Smooth muscle cell (in vitro differentiated cells): ENCODE results near the gene BCKDHB. TPM values are rescaled to one million over a fixed set of nuclear protein-coding genes. Genes with fewer than 3 reads are reported as not detected.
A peak's percentile ranks its signal among the peaks of the same experiment; 100 is the strongest.
"Not testable (repeated sequence)": the region's sequence is repeated elsewhere in the genome, so short reads cannot be mapped to it uniquely, and the experiment has no call there.

ENCODE experiments used
- DNase-seq: peaks from one replicate; lab custom pipeline; 2025; ENCODE audit not compliant: unreplicated experiment; lab: John Stamatoyannopoulos, UW
- H2AFZ ChIP-seq: fragments of 200-600 bp; sonication (generic); 2 replicates; pipeline ENCODE4 v1.6.0; 2016; ENCODE audit warnings: antibody characterized with exemption, low read depth, mild to moderate bottlenecking
- H3F3A ChIP-seq: fragments of 200-600 bp; sonication (generic); 2 replicates; pipeline ENCODE4 v1.6.0; 2017; ENCODE audit warnings: antibody characterized with exemption, low read depth
- H3K27ac ChIP-seq: fragments of 200-600 bp; sonication (generic); 2 replicates; pipeline ENCODE4 v1.5.1; 2016; ENCODE audit warnings: low read depth, mild to moderate bottlenecking
- H3K27me3 ChIP-seq: fragments of 200-600 bp; sonication (generic); 2 replicates; pipeline ENCODE4 v1.6.1; 2016; ENCODE audit warnings: low read depth, mild to moderate bottlenecking
- H3K36me3 ChIP-seq: fragments of 200-600 bp; sonication (generic); 2 replicates; pipeline ENCODE4 v1.5.1; 2016; ENCODE audit warnings: low read depth
- H3K4me1 ChIP-seq: fragments of 200-600 bp; sonication (generic); 2 replicates; pipeline ENCODE4 v1.5.1; 2016; ENCODE audit warnings: low read depth
- H3K4me2 ChIP-seq: fragments of 200-600 bp; sonication (generic); 2 replicates; pipeline ENCODE4 v1.6.0; 2016; ENCODE audit warnings: mild to moderate bottlenecking
- H3K4me3 ChIP-seq: fragments of 200-600 bp; sonication (generic); 2 replicates; pipeline ENCODE4 v1.5.1; 2016; ENCODE audit warnings: mild to moderate bottlenecking
- H3K79me2 ChIP-seq: fragments of 200-600 bp; sonication (generic); 2 replicates; pipeline ENCODE4 v1.6.0; 2016; ENCODE audit warnings: low read depth, mild to moderate bottlenecking
- H3K9ac ChIP-seq: fragments of 200-600 bp; sonication (generic); 2 replicates; pipeline ENCODE4 v1.6.0; 2016; ENCODE audit warnings: low read depth
- H3K9me3 ChIP-seq: fragments of 200-600 bp; sonication (generic); replicated peaks from 2 replicates; pipeline ENCODE4 v1.5.1; 2016; ENCODE audit warnings: low read depth
- H4K20me1 ChIP-seq: fragments of 200-600 bp; sonication (generic); 2 replicates; pipeline ENCODE4 v1.6.0; 2016; ENCODE audit warnings: low read depth
- WGBS: methylation state at CpG from one replicate; pipeline ENCODE4 v1.1.7; 2016; ENCODE audit warnings: low lambda C conversion rate; 5-methylcytosine and 5-hydroxymethylcytosine counted together
- polyA plus RNA-seq: library from polyadenylated mRNA; unstranded; fragments of >200 nt; fragmentation: Nextera tagmentation; extraction: Ambion mirVana; gene quantifications from 2 replicates; pipeline ENCODE4 v1.2.1, GENCODE V29; 2016
- total RNA-seq: library from RNA; depleted of rRNA; stranded (reverse); fragments of >200 nt; gene quantifications from 2 replicates; pipeline ENCODE4 v1.2.3, GENCODE V29; 2014
- TF ChIP-seq, protein P1 (sequence below): fragments of 200-600 bp; sonication (generic); IDR thresholded peaks from 2 replicates; pipeline ENCODE4 v1.5.1; 2017; ENCODE audit warnings: borderline replicate concordance, mild to moderate bottlenecking, antibody characterized with exemption; ENCODE audit not compliant: insufficient read depth, poor library complexity, severe bottlenecking

The BCKDHB gene
- total and polyA plus RNA-seq, 2 experiments from 2014 or later, result 10.2 to 19.7 TPM

DNA sequence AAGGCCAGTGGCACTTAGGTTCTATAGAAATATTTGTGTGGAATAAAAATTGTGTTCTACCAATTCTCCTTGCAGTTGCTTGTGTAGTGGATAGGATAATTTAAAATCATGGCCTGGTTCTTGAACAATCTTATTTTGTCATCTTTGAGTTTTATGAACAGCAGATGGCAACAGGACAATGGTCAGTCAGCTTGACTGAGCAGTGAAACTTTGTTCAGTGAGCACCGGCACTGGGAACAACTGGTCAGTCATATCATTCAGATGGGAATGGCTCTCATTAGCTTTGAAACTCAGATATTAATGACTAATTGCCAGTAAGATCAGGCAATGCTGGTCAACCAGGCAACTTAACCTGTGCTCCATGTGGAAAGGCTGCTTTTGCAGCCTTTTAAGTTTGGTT is 129.2 kb downstream of the BCKDHB start:
- no peak overlapping the region for H3K4me3 ChIP-seq
- no peaks in the 10 kb centered on the region for H3F3A ChIP-seq
- no peaks in the 10 kb centered on the region for H3K27me3 ChIP-seq
- TF ChIP-seq, protein P1, sequence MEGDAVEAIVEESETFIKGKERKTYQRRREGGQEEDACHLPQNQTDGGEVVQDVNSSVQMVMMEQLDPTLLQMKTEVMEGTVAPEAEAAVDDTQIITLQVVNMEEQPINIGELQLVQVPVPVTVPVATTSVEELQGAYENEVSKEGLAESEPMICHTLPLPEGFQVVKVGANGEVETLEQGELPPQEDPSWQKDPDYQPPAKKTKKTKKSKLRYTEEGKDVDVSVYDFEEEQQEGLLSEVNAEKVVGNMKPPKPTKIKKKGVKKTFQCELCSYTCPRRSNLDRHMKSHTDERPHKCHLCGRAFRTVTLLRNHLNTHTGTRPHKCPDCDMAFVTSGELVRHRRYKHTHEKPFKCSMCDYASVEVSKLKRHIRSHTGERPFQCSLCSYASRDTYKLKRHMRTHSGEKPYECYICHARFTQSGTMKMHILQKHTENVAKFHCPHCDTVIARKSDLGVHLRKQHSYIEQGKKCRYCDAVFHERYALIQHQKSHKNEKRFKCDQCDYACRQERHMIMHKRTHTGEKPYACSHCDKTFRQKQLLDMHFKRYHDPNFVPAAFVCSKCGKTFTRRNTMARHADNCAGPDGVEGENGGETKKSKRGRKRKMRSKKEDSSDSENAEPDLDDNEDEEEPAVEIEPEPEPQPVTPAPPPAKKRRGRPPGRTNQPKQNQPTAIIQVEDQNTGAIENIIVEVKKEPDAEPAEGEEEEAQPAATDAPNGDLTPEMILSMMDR, result no peak
- H3K4me2 ChIP-seq, result no peak overlapping the region
- no peaks in the 10 kb centered on the region for H3K36me3 ChIP-seq
- WGBS, result 83% methylated on average over 1 of the region's 1 CpG
- no peak for DNase-seq
- H3K27ac ChIP-seq, result no peak overlapping the region
- H3K79me2 ChIP-seq, result no peaks in the 10 kb centered on the region
- H4K20me1 ChIP-seq, result no peaks in the 10 kb centered on the region
- no peaks in the 10 kb centered on the region for H3K4me1 ChIP-seq
- no peak overlapping the region for H3K9ac ChIP-seq
- H2AFZ ChIP-seq, result no peak overlapping the region
- no peaks in the 10 kb centered on the region for H3K9me3 ChIP-seq

DNA sequence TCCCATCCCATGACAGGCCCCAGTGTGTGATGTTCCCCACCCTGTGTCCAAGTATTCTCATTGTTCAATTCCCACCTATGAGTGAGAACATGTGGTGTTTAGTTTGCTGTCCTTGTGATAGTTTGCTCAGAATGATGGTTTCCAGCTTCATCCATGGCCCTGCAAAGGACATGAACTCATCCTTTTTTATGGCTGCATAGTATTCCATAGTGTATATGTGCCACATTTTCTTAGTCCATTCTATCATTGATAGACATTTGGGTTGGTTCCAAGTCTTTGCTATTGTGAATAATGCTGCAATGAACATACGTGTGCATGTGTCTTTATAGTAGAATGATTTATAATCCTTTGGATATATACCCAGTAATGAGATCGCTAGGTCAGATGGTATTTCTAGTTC is 132.3 kb downstream of the BCKDHB start:
- DNase-seq, H4K20me1 ChIP-seq, H2AFZ ChIP-seq, H3K4me1 ChIP-seq, H3K27me3 ChIP-seq, H3K79me2 ChIP-seq, H3K9me3 ChIP-seq, H3K4me3 ChIP-seq, H3K4me2 ChIP-seq, H3K36me3 ChIP-seq, H3K27ac ChIP-seq, H3K9ac ChIP-seq, H3F3A ChIP-seq: not testable (repeated sequence)
- 96% methylated on average over 2 of the region's 2 CpGs for WGBS

DNA sequence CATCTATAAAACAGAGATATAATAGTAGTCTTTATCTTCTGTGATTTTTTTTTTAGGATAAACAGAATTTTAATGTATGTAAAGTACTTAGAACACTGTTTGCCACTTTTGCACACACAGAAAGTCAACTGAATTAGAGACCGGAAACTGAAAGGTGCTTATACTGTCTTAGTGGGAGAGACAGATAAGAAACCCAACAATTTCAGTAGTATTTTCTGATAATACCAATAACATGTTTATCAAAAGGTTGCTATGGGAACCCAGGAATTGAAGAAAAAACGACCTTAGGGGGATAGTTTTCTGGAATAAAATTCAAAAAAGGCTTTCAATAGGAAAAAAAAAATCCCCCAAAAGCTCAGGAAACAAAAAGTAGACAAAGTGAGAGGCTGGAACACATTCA is 138.6 kb downstream of the BCKDHB start:
- H3K27me3 ChIP-seq, result no peaks in the 10 kb centered on the region
- H3K9ac ChIP-seq, result no peak overlapping the region
- no peak overlapping the region for H3K4me2 ChIP-seq
- 79% methylated on average over 2 of the region's 2 CpGs for WGBS
- H4K20me1 ChIP-seq, result no peaks in the 10 kb centered on the region
- H3K9me3 ChIP-seq, result no peaks in the 10 kb centered on the region
- DNase-seq, result no peak
- no peak overlapping the region for H3K27ac ChIP-seq
- TF ChIP-seq, protein P1, result no peak
- H2AFZ ChIP-seq, result no peak overlapping the region
- H3K36me3 ChIP-seq, result no peaks in the 10 kb centered on the region
- H3K79me2 ChIP-seq, result no peaks in the 10 kb centered on the region
- H3K4me1 ChIP-seq, result no peaks in the 10 kb centered on the region
- no peak overlapping the region for H3K4me3 ChIP-seq
- no peaks in the 10 kb centered on the region for H3F3A ChIP-seq

DNA sequence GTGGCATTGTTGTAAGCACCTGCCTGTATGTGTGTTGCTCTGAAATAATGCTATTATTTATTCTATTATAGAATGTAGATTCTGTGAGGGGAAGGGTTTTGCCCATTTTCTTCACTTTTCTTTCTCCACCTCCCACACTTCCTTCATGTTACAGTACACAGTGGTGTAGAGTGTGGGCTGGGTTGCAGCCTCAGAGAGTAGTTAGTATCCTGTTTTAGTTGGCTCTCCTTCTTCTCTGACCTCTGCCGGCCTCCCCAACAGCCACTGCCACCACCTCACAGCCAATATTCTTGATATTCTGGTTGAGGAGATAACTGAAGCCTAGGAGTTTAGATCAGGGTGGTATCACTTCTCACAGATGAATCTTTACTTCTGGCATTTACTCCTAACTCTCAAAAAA is 143.4 kb downstream of the BCKDHB start:
- 92% methylated on average over 1 of the region's 1 CpG for WGBS
- H3K36me3 ChIP-seq, result no peaks in the 10 kb centered on the region
- TF ChIP-seq, protein P1, result no peak
- H4K20me1 ChIP-seq, result no peaks in the 10 kb centered on the region
- H3K27ac ChIP-seq, result peak overlapping the region; percentile 10
- no peaks in the 10 kb centered on the region for H3K9me3 ChIP-seq
- H3K4me1 ChIP-seq, result no peaks in the 10 kb centered on the region
- H3K4me2 ChIP-seq, result no peak overlapping the region
- no peak for DNase-seq
- no peaks in the 10 kb centered on the region for H3K27me3 ChIP-seq
- no peaks in the 10 kb centered on the region for H3F3A ChIP-seq
- H3K79me2 ChIP-seq, result no peaks in the 10 kb centered on the region
- no peak overlapping the region for H3K9ac ChIP-seq
- H2AFZ ChIP-seq, result no peak overlapping the region
- H3K4me3 ChIP-seq, result no peak overlapping the region
